GM21619 (cell line): Measurements from ENCODE around the gene PDE9A.
"Not testable (repeated sequence)": the region's sequence is repeated elsewhere in the genome, so short reads cannot be mapped to it uniquely, and the experiment has no call there.

Experiments
- ATAC-seq: cut with Tn5 transposase; IDR thresholded peaks from one replicate; pipeline ENCODE4 v1.9.1; 2021; ENCODE audit not compliant: unreplicated experiment

The PDE9A gene

GRCh38 chr21:42786884-42787283 lies 133.5 kb downstream of the PDE9A start:
- no peak for ATAC-seq

- ATAC-seq: no peak
These were observed 134.2 kb downstream of the PDE9A start for GRCh38 chr21:42787613-42788012.

- no peak for ATAC-seq
These were observed 137.2 kb downstream of the PDE9A start for GRCh38 chr21:42790520-42791065.

GRCh38 chr21:42793774-42794173 lies 140.4 kb downstream of the PDE9A start:
- no peak for ATAC-seq

- no peak for ATAC-seq
These were observed 141.1 kb downstream of the PDE9A start for GRCh38 chr21:42794551-42794950.

GRCh38 chr21:42796327-42797062 lies 143.1 kb downstream of the PDE9A start:
- no peak for ATAC-seq

GRCh38 chr21:42797522-42797921 lies 144.1 kb downstream of the PDE9A start:
- ATAC-seq: no peak

GRCh38 chr21:42798106-42798505 lies 144.7 kb downstream of the PDE9A start:
- ATAC-seq: no peak

GRCh38 chr21:42799516-42799915 lies 146.1 kb downstream of the PDE9A start:
- no peak for ATAC-seq

- ATAC-seq: no peak
These were observed 146.5 kb downstream of the PDE9A start for GRCh38 chr21:42799948-42800347.

GRCh38 chr21:42801616-42802015 lies 148.2 kb downstream of the PDE9A start:
- not testable (repeated sequence) for ATAC-seq

GRCh38 chr21:42806509-42807140 lies 153.2 kb downstream of the PDE9A start:
- ATAC-seq: no peak

- ATAC-seq: not testable (repeated sequence)
These were observed 154.0 kb downstream of the PDE9A start for GRCh38 chr21:42807293-42807895.

- no peak for ATAC-seq
These were observed 154.7 kb downstream of the PDE9A start for GRCh38 chr21:42807938-42808613.

GRCh38 chr21:42809171-42809570 lies 155.8 kb downstream of the PDE9A start:
- no peak for ATAC-seq

- ATAC-seq: no peak
These were observed 156.4 kb downstream of the PDE9A start for GRCh38 chr21:42809577-42810475.

- no peak for ATAC-seq
These were observed 158.5 kb downstream of the PDE9A start for GRCh38 chr21:42811960-42812359.

GRCh38 chr21:42812528-42813241 lies 159.3 kb downstream of the PDE9A start:
- ATAC-seq: not testable (repeated sequence)

GRCh38 chr21:42815217-42815616 lies 161.8 kb downstream of the PDE9A start:
- no peak for ATAC-seq

GRCh38 chr21:42818328-42818749 lies 164.9 kb downstream of the PDE9A start:
- no peak for ATAC-seq
